EL (cell line): Measurements from ENCODE around the gene PEX14.
"Not testable (repeated sequence)": the region's sequence is repeated elsewhere in the genome, so short reads cannot be mapped to it uniquely, and the experiment has no call there.

Source experiments
- DNase-seq: peaks from one replicate; pipeline ENCODE4 v3.0.0-alpha.2; 2016

Gene PEX14

DNA sequence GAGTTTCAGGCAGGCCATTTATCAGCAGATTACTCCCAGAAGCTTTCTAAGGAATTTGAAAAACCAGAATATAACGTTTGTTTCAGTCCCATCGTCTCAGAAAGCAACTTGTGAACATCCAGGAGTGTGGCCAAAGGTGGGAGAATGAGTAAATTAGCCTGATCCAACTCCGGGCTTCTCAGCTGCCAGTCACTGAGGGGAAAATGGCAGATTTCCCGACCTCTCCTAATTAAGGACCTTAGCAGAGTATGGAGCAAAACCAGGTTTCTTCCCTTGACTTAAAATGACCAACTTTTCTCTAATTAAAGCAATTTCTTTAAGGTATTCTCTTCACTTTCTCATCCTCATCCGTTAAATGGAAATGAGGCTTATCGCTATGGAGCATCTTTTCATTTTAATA, 23.9 kb upstream of the PEX14 start:
- DNase-seq, result no peak

- DNase-seq, result peak; percentile 79
These were observed 23.5 kb upstream of the PEX14 start for GRCh38 chr1:10451287-10451686.

DNA sequence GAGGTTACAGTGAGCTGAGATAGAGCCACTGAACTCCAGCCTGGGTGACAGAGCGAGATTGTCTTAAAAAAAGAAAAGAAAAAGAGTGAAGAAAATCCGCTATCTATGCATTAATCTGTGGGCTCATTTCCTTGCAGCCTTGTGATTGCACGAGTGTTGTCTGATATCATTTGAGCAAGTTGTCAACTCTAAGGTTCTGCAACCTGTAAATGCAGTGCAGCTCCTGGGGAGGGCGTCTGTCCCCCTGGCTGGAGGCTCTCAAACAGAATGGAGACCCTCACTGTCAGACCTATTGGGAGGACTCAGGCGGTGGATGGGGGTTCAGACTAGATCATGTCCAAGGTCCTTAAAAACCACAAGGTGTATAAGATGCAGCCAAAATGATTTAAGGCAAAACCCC, 18.7 kb upstream of the PEX14 start:
- no peak for DNase-seq

GRCh38 chr1:10456661-10457060, 18.1 kb upstream of the PEX14 start:
- DNase-seq, result no peak

- DNase-seq, result not testable (repeated sequence)
These were observed 17.3 kb upstream of the PEX14 start for GRCh38 chr1:10457462-10457861.

DNA sequence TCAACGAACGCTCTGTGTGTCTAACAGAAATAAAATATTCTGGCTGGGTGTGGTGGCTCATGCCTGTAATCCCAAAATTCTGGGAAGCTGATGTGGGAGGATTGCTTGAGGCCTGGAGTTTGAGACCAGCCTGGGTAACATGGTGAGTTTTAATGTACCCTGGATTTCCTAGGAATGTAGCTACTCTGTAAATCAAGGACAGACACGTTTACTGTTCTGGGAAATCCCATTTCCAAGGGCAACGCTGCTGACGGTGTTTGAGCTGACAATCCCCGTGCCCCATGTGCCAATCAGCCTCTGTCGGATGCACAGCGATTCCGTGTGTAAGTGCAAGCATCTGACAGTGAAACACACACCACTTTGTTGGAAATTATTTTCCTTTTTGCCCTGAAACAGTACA, 16.9 kb upstream of the PEX14 start:
- DNase-seq, result no peak

DNA sequence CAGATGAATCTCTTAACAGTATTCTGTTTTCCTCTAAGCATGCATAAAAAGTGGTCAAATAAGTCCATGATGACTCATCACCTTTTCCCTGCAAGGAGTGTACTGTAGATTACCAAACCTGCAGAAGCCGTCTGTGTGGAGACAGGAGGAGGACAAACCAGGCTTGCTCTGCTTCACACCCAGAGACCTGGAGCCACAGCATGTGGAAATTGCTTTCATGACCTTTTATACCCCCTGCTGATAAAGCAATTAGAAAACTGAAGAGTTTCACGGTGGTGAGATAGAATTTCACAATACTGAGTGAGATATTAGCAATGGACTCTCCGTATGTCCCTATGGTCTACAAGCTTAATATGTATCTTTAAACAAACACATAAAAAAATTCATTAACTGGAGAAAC, 15.6 kb upstream of the PEX14 start:
- DNase-seq, result peak; percentile 78

GRCh38 chr1:10467078-10467477, 7.7 kb upstream of the PEX14 start:
- DNase-seq, result no peak

- no peak for DNase-seq
These were observed 4.7 kb upstream of the PEX14 start for GRCh38 chr1:10470043-10470442.

DNA sequence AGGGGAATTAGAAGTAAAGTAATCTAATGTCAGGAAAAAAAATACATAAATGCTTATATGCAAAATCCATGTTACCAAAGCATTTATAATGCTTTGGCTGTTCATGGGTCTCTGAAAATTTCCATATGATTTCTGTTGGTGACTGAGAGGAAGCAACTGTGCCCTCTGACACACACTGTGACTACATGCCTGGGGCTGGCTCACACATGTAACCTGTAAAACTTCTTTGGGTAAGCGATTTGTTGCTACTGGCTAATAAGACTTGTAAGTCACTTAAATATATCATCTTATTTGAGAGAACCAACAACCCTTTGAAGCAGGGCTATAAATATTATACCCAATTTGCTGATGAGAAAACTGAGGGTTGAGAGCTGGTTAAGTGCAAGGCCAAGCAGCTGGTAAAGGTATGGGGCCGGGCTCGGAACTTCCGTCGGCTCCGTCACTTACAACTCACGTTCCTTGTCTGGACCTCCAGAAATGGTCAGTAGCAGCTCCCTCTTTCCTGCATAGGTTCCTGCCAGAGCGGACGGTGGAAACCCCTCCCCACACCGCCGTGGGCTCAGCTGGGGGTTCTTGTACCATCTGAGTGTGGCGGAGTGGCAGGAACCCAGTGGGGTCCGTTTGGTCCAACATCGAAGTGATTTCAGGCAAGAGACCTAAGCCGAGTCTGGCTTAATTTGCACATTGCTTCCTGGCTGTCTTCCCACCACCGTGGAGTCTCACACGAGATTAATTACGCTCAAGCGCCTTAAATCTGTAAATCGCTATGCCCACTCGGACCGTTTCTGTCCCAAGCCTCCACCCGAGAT, 3.1 kb upstream of the PEX14 start:
- DNase-seq, result no peak

- peak; percentile 97 for DNase-seq
These were observed 2.3 kb upstream of the PEX14 start, which contains the start of gene DFFA for GRCh38 chr1:10472220-10473144. Gene DFFA, minus strand, starts transcription at chr1:10472529. Its CDS starts 71 bp downstream, at chr1:10472458.

DNA sequence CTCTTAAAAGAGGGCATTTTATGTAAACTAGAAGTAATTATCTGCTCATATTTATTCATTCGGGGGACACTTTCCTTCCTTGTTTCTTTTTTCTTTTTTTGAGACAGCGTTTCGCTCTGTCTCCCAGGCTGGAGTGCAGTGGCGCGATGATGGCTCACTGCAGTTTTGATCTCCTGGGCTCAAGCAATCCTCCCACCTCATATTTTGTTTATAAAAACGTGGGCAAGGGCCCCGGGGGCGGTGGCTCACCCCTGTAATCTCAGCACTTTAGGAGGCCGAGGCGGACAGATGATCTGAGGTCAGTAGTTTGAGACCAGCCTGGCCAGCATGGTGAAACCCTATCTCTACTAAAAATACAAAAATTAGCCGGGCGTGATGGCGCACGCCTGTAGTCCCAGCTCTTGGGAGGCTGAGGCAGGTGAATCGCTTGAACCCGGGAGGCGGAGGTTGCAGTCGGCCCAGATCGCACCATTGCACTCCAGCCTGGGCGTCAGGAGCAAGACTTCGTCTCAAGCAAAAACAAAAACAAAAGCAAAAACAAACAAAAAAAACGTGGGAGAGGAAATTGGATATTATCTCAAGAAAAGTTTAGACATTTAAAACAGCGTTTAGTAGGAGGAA, 1.5 kb upstream of the PEX14 start:
- DNase-seq, result no peak

DNA sequence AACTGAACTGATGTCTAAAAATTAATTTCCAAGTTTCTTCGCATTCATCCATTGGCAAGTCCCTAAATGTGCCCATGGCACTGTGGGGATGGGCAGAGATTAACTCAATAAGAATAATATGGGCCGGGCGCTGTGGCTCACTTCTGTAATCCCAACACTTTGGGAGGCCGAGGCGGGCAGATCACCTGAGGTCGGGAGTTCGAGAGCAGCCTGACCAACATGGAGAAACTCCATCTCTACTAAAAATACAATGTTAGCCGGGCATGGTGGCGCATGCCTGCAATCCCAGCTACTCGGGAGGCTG, 489 bp upstream of the PEX14 start:
- not testable (repeated sequence) for DNase-seq

- DNase-seq, result no peak
These were observed 760 bp downstream of the PEX14 start for GRCh38 chr1:10475510-10475909.

GRCh38 chr1:10479296-10479695, 4.5 kb downstream of the PEX14 start:
- DNase-seq, result no peak

DNA sequence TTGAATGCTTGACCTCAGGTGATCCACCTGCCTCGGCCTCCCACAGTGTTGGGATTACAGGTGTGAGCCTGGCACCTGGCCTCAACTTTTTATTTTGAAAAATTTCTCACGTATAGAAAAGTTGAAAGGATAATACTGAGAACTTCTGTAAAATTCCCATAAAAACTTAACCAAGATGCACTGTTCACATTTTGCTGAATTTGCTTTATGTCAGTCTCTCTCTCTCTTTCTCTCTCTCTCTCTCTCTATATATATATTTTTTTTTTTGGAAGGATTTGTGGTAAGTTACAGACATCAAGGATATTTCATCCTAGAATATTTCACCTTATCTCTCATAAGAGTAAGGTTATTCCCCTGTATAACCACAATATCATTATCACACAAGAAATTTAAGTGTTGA, 5.9 kb downstream of the PEX14 start:
- no peak for DNase-seq

- DNase-seq, result no peak
These were observed 9.8 kb downstream of the PEX14 start for GRCh38 chr1:10484521-10484920.

- DNase-seq, result no peak
These were observed 14.7 kb downstream of the PEX14 start for GRCh38 chr1:10489291-10490055.

DNA sequence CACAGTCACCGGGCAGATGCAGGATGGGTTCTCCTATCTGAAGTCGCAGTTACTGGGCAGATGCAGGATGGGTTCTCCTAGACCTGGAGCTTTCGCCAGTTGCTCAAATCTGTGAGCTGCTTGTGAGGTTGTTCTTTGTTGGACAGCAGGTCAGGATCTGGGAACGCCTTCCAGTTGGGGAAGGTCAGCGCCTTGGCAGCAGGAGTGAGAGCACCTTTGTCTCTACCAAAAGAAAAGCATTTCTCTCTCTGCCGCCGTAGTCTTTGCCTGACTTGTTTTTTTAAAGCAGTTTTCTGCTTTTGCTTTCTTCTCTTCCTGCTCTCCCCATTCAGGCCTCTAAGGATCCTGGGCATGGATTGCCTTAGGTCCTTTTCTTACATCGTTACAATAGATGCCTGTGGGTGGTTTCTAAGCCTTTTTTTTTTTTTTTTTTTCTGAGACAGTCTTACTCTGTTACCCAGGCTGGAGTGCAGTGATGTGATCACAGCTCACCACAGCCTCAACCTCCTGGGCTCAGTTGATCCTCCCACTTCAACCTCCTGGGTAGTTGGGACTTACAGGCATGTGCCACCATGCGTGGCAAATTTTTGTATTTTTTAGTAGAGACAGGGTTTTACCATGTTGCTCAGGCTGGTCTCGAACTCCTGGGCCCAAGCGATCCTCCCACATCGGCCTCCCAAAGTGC, 15.7 kb downstream of the PEX14 start:
- DNase-seq, result no peak

DNA sequence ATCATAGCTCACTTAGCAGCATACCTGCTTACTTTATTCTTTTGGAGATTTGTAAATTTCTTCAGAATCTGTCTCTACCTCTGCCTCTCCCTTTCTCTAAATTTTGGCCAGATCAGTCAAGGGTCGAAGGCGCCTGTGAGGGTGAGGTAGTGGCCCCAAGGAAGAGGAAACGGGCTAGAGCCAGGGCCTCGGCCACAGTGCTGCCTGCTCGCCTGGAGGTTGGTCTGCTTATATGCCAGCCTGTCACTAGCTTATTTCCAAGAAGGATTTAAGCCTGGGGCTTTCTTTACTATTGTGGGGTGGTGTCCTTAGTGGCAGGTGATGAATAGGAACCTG, 19.6 kb downstream of the PEX14 start:
- DNase-seq, result no peak

GRCh38 chr1:10494754-10495474, 20.2 kb downstream of the PEX14 start:
- DNase-seq, result peak; percentile 65

GRCh38 chr1:10495475-10495817, 20.7 kb downstream of the PEX14 start:
- DNase-seq, result no peak
